ENCODE data around the gene NLRP14. TPM values are rescaled to one million over a fixed set of nuclear protein-coding genes. Genes with fewer than 3 reads are reported as not detected.
A peak's percentile ranks its signal among the peaks of the same experiment; 100 is the strongest.

The NLRP14 gene, protein sequence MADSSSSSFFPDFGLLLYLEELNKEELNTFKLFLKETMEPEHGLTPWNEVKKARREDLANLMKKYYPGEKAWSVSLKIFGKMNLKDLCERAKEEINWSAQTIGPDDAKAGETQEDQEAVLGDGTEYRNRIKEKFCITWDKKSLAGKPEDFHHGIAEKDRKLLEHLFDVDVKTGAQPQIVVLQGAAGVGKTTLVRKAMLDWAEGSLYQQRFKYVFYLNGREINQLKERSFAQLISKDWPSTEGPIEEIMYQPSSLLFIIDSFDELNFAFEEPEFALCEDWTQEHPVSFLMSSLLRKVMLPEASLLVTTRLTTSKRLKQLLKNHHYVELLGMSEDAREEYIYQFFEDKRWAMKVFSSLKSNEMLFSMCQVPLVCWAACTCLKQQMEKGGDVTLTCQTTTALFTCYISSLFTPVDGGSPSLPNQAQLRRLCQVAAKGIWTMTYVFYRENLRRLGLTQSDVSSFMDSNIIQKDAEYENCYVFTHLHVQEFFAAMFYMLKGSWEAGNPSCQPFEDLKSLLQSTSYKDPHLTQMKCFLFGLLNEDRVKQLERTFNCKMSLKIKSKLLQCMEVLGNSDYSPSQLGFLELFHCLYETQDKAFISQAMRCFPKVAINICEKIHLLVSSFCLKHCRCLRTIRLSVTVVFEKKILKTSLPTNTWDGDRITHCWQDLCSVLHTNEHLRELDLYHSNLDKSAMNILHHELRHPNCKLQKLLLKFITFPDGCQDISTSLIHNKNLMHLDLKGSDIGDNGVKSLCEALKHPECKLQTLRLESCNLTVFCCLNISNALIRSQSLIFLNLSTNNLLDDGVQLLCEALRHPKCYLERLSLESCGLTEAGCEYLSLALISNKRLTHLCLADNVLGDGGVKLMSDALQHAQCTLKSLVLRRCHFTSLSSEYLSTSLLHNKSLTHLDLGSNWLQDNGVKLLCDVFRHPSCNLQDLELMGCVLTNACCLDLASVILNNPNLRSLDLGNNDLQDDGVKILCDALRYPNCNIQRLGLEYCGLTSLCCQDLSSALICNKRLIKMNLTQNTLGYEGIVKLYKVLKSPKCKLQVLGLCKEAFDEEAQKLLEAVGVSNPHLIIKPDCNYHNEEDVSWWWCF
- total RNA-seq: not detected
- polyA plus RNA-seq: not detected

DNA sequence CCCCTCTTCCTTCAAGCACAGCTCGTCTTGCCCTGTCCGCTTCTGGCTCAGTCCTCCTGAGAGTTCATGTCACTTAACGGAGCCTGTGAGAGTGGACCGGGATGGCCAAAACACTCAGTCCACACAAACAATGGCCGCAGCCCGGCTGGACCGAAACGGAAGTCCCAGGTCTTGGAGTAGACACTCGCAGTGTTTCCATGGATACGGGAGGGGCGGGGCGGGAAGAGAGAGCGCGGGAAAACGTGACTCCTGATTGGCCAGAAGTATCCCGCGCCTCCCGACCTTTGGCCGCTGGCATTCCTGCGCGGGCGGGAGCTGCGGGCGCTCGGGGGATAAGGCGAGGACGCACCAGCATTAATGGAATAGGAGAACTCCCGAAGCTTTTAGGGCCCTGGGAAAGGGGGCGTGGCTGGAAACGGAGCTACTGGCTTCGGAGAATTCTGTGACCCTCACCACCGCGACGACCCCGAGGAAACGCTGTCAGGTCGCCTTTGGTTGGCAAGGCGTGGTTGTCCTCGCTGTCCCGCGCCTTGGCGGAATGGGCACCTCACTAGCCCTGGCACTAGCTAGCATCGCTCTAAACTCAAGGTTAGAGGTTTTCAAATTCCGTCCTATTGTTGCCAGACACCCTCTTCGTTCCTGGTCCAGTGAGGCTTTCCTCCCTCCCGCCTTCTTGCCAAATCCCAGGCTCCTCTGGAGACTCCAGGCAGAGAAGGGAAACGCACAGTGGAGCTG is at the start of gene NLRP14, which contains the start of gene ZNF214:
NLRP14 (plus strand) TSS at position 297 of the 735 bp plus-strand sequence. CDS start 18,108 bp downstream, outside the sequence.
ZNF214 (minus strand) TSS at position 164 of the 735 bp plus-strand sequence. CDS start 17,511 bp downstream, outside the sequence.
- DNase-seq: no peak
- Mint-ChIP-seq H3K4me3 (peak within 1 kb of the TSS in 5 of 8 donors; percentile 8 to 59 (median 21)), H3K9me3 (peaks cover 0 to 6% (median 0%) of the 10 kb centered on the region in 8 donors), H3K36me3 (no peaks in the 10 kb centered on the region), H3K27ac (no peak within 1 kb of the TSS), H3K4me1 (peaks cover 0 to 15% (median 2%) of the 10 kb centered on the region in 4 donors), H3K27me3 (peaks cover 24 to 30% of the 10 kb centered on the region in 2 donors)
- POLR2A ChIA-PET (ENCODE audit: partially characterized antibody): no interaction called here
- Histone ChIP-seq H3K4me3 (ENCODE audit: low read length in 2 of 2) (no peak within 1 kb of the TSS), H3K9me3 (ENCODE audit: control insufficient read depth in 1 of 2, low read length in 2 of 2) (no peaks in the 10 kb centered on the region), H3K4me1 (ENCODE audit: insufficient read depth, low read length) (no peaks in the 10 kb centered on the region), H3K36me3 (ENCODE audit: insufficient read depth, low read length) (no peaks in the 10 kb centered on the region), H3K27me3 (ENCODE audit: insufficient read depth, low read length) (peaks cover 10% of the 10 kb centered on the region), H3K27ac (ENCODE audit: low read depth, low read length) (no peak within 1 kb of the TSS)
- CTCF ChIA-PET (ENCODE audit: partially characterized antibody): no interaction called here
- intact Hi-C loops (cut with micrococcal nuclease): no loop called here

- CTCF ChIA-PET (ENCODE audit: partially characterized antibody): no interaction called here
Observed at GRCh38 chr11:6979365-6979764, 40.9 kb upstream of the NLRP14 start.

DNA sequence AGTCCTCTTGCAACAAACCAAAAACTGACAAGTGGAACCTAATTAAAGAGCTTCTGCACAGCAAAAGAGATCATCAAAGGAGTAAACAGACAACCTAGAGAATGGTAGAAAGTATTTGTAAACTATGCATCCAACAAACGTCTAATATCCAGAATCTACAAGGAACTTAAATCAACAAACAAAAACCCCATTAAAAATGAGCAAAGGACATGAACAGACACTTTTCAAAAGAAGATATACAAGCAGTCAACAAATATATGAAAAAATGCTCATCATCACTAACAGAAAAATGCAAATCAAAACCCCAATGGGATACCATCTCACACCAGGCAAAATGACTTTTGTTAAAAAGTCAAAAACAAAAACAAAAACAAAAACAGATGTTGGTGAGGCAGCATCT is 33.8 kb upstream of the NLRP14 start:
- Histone ChIP-seq H3K27me3 (ENCODE audit: insufficient read depth, low read length) (no peaks in the 10 kb centered on the region), H3K4me1 (ENCODE audit: insufficient read depth, low read length) (no peaks in the 10 kb centered on the region), H3K9me3 (ENCODE audit: control insufficient read depth in 1 of 2, low read length in 2 of 2) (no peaks in the 10 kb centered on the region), H3K27ac (ENCODE audit: low read depth, low read length) (no peak overlapping the region), H3K4me3 (ENCODE audit: low read length in 2 of 2) (no peak overlapping the region), H3K36me3 (ENCODE audit: insufficient read depth, low read length) (no peaks in the 10 kb centered on the region)
- Mint-ChIP-seq H3K27me3 (peaks cover 5 to 6% of the 10 kb centered on the region in 2 donors), H3K36me3 (no peaks in the 10 kb centered on the region), H3K27ac (no peak overlapping the region), H3K4me3 (no peak overlapping the region), H3K4me1 (no peaks in the 10 kb centered on the region), H3K9me3 (peaks cover 0 to 7% (median 0%) of the 10 kb centered on the region in 8 donors)
- no peak for DNase-seq
- CTCF ChIA-PET (ENCODE audit: partially characterized antibody): no interaction called here
- intact Hi-C loops (cut with micrococcal nuclease): no loop called here
- POLR2A ChIA-PET (ENCODE audit: partially characterized antibody): no interaction called here

More at GRCh38 chr11:6979365-6979764, 40.9 kb upstream of the NLRP14 start:
- Mint-ChIP-seq H3K36me3 (no peaks in the 10 kb centered on the region), H3K4me3 (no peak overlapping the region), H3K27me3 (peaks cover 1 to 5% of the 10 kb centered on the region in 2 donors), H3K27ac (no peak overlapping the region), H3K9me3 (peaks cover 0 to 5% (median 0%) of the 10 kb centered on the region in 8 donors), H3K4me1 (no peaks in the 10 kb centered on the region)
- no peak for DNase-seq
- Histone ChIP-seq H3K27ac (ENCODE audit: low read depth, low read length) (no peak overlapping the region), H3K4me1 (ENCODE audit: insufficient read depth, low read length) (no peaks in the 10 kb centered on the region), H3K9me3 (ENCODE audit: control insufficient read depth in 1 of 2, low read length in 2 of 2) (no peaks in the 10 kb centered on the region), H3K36me3 (ENCODE audit: insufficient read depth, low read length) (no peaks in the 10 kb centered on the region), H3K4me3 (ENCODE audit: low read length in 2 of 2) (no peak overlapping the region), H3K27me3 (ENCODE audit: insufficient read depth, low read length) (no peaks in the 10 kb centered on the region)
- intact Hi-C loops (cut with micrococcal nuclease): no loop called here
- POLR2A ChIA-PET (ENCODE audit: partially characterized antibody): no interaction called here

DNA sequence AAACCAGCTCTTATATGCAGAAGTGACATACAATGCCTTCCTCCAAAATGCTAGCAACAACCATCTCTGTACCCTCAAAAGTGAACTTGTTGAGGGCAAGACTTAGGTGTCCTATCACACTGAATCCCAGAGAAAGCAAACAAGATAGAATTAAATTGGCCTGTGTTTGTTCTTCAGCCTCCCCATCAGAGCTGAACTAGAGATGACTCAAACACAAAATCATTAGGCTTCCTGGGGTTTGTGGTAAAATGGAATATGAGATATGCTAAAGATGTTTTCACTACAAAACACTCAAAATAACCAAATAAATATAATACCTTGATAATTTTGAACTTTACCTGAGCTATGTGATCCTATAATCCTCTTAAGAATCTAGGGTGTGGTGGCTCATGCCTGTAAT is 31.8 kb upstream of the NLRP14 start:
- intact Hi-C loops (cut with micrococcal nuclease): no loop called here
- no peaks in the 10 kb centered on the region for H3K9me3 ChIP-seq (ENCODE audit: control insufficient read depth in 1 of 2, low read length in 2 of 2)
- no peak overlapping the region for H3K4me3 ChIP-seq (ENCODE audit: low read length in 2 of 2)
- peaks cover 3 to 6% of the 10 kb centered on the region in 2 donors for H3K27me3 Mint-ChIP-seq
- no peak for DNase-seq
- H3K4me1 ChIP-seq (ENCODE audit: insufficient read depth, low read length): no peaks in the 10 kb centered on the region
- H3K36me3 ChIP-seq (ENCODE audit: insufficient read depth, low read length): no peaks in the 10 kb centered on the region
- ChIA-PET POLR2A (ENCODE audit: partially characterized antibody) (no interaction called here), CTCF (ENCODE audit: partially characterized antibody) (no interaction called here)
- H3K4me1 Mint-ChIP-seq: no peaks in the 10 kb centered on the region
- no peaks in the 10 kb centered on the region for H3K27me3 ChIP-seq (ENCODE audit: insufficient read depth, low read length)
- no peak overlapping the region for H3K27ac ChIP-seq (ENCODE audit: low read depth, low read length)
- no peak overlapping the region for H3K27ac Mint-ChIP-seq
- peaks cover 0 to 3% (median 0%) of the 10 kb centered on the region in 8 donors for H3K9me3 Mint-ChIP-seq
- no peaks in the 10 kb centered on the region for H3K36me3 Mint-ChIP-seq
- no peak overlapping the region for H3K4me3 Mint-ChIP-seq

- no peaks in the 10 kb centered on the region for H3K27me3 ChIP-seq (ENCODE audit: insufficient read depth, low read length)
- no peaks in the 10 kb centered on the region for H3K9me3 ChIP-seq (ENCODE audit: control insufficient read depth in 1 of 2, low read length in 2 of 2)
- Mint-ChIP-seq H3K4me1 (no peaks in the 10 kb centered on the region), H3K4me3 (no peak overlapping the region), H3K9me3 (peaks cover 0 to 3% (median 0%) of the 10 kb centered on the region in 8 donors), H3K27ac (no peak overlapping the region), H3K27me3 (peaks cover 2 to 5% of the 10 kb centered on the region in 2 donors), H3K36me3 (no peaks in the 10 kb centered on the region)
- H3K36me3 ChIP-seq (ENCODE audit: insufficient read depth, low read length): no peaks in the 10 kb centered on the region
- no peak for DNase-seq
- H3K4me1 ChIP-seq (ENCODE audit: insufficient read depth, low read length): no peaks in the 10 kb centered on the region
- H3K4me3 ChIP-seq (ENCODE audit: low read length in 2 of 2): no peak overlapping the region
- POLR2A ChIA-PET (ENCODE audit: partially characterized antibody): no interaction called here
- no peak overlapping the region for H3K27ac ChIP-seq (ENCODE audit: low read depth, low read length)
- CTCF ChIA-PET (ENCODE audit: partially characterized antibody): no interaction called here
- intact Hi-C loops (cut with micrococcal nuclease): no loop called here
Observed at GRCh38 chr11:6991227-6991626, 29.1 kb upstream of the NLRP14 start.

GRCh38 chr11:6992026-6992425 is 28.3 kb upstream of the NLRP14 start:
- H3K27ac ChIP-seq (ENCODE audit: low read depth, low read length): no peak overlapping the region
- H3K4me3 ChIP-seq (ENCODE audit: low read length in 2 of 2): no peak overlapping the region
- Mint-ChIP-seq H3K9me3 (no peaks in the 10 kb centered on the region), H3K27ac (no peak overlapping the region), H3K27me3 (peaks cover 1 to 2% of the 10 kb centered on the region in 2 donors), H3K4me1 (no peaks in the 10 kb centered on the region), H3K4me3 (no peak overlapping the region), H3K36me3 (no peaks in the 10 kb centered on the region)
- no peaks in the 10 kb centered on the region for H3K9me3 ChIP-seq (ENCODE audit: control insufficient read depth in 1 of 2, low read length in 2 of 2)
- DNase-seq: no peak
- intact Hi-C loops (cut with micrococcal nuclease): no loop called here
- no peaks in the 10 kb centered on the region for H3K27me3 ChIP-seq (ENCODE audit: insufficient read depth, low read length)
- H3K4me1 ChIP-seq (ENCODE audit: insufficient read depth, low read length): no peaks in the 10 kb centered on the region
- H3K36me3 ChIP-seq (ENCODE audit: insufficient read depth, low read length): no peaks in the 10 kb centered on the region
- ChIA-PET POLR2A (ENCODE audit: partially characterized antibody) (no interaction called here), CTCF (ENCODE audit: partially characterized antibody) (no interaction called here)

Measured in CD4-positive, alpha-beta memory T cell (primary cell).